Kasumi-1 (cell line): ENCODE results near the gene SLC9A5.

Experiments used
- DNase-seq, 2 experiments: peaks; one replicate each; lab custom pipeline; 2025; lab: John Stamatoyannopoulos, UW

Gene SLC9A5

DNA sequence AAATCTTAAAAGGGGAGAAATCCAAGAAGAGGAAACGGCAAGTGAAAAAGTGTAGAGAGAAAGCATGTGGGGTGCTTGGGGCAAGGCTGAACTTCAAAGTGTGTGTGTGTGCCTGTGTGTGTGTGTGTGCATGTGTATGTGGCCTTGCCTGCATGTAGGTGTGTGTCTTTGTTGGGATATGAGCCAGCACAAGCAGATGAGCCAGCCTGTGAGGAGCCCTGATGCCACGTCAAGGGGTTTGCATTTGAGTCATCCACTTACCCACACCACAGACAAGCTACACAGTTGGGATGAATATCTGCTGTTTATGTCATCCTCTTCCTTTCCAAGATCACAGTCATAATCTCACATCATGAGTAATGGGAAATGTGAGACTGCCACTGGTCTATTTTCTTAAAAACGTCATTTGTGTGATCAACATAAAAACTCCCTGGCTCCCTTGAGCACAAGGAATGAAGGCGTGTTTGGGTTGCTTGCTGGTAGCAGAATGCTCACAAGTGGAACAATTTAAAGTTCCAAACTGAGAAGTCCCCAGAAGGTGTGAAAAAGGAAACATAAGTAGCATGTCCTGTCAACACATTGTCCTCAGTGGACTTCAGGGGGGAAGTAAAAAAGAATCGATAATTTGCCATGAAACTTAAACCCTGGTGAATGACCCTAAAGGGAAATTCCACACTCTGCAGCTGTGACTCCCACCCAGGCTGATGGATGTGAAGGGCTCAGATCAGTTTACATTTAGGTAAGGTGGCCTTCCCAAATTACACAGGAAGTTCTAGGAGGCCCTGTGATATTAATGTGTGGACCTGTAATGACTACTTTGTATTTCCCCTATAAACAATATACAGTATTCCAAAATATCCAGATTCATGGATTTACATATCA is 63.1 kb downstream of the SLC9A5 start:
- DNase-seq = no peak

DNA sequence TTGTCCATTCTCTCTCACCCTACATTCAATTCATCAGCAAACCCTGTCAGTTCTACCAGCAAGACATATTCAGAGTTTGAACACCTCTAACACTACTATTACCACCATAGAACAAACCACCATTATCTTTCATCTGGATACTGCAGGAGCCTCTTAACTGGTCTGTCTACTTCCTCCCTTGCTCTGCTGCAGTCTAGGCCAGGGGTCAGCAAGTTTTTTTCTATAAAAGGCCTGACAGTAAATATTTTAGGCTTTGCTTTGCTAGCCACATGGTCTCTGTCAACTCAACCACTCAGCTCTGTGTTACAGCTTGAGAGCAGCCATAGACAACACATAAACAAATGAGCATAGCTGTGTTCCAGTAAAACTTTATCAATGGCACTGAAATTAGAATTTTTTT is 63.9 kb downstream of the SLC9A5 start:
- no peak for DNase-seq

DNA sequence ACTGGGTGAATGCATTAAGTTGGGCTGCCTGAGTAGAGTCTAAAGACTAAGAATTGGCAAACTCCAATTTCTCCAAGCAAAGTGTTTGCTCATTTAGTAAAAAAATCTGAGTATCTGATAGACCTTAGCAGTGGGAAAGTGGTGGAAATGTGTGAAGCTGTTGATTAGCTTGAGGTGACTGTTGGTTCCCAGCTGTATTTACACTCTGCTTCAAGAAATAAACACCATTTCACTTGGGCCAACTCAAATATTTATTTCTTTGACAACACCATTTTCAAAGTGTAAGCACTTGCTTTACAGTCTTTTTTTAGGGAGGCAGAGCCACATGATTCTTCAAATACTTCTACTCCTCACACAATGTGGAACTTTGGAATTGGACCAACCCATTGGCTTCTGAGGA is 69.1 kb downstream of the SLC9A5 start:
- no peak for DNase-seq
